H9 (cell line): Measurements from ENCODE around the gene YPEL4. TPM values are rescaled to one million over a fixed set of nuclear protein-coding genes. Genes with fewer than 3 reads are reported as not detected.
A peak's percentile ranks its signal among the peaks of the same experiment; 100 is the strongest.

Source experiments
- DNase-seq: peaks from one replicate; pipeline ENCODE4 v3.0.0-alpha.2; 2017
- H2AFZ ChIP-seq: one replicate; pipeline ENCODE4 v1.6.1; 2013; ENCODE audit warnings: mild to moderate bottlenecking, low read length, control low read depth, moderate library complexity
- H2AK5ac ChIP-seq: 2 replicates; pipeline ENCODE4 v1.6.1; 2013; ENCODE audit warnings: low read length, control low read depth, mixed read lengths; ENCODE audit not compliant: insufficient read length
- H2BK120ac ChIP-seq: one replicate; pipeline ENCODE4 v1.6.1; 2013; ENCODE audit warnings: low read depth, mild to moderate bottlenecking, low read length, control low read depth, inconsistent platforms; ENCODE audit not compliant: poor library complexity, severe bottlenecking
- H2BK12ac ChIP-seq: 2 replicates; pipeline ENCODE4 v1.6.1; 2013; ENCODE audit warnings: low read length, control low read depth, mixed read lengths, low read depth; ENCODE audit not compliant: insufficient read length
- H2BK15ac ChIP-seq: 2 replicates; pipeline ENCODE4 v1.6.1; 2013; ENCODE audit warnings: low read depth, low read length, control low read depth
- H2BK20ac ChIP-seq: one replicate; pipeline ENCODE4 v1.6.1; 2013; ENCODE audit warnings: low read depth, mild to moderate bottlenecking, low read length, control low read depth, inconsistent platforms; ENCODE audit not compliant: poor library complexity, severe bottlenecking
- H2BK5ac ChIP-seq: 2 replicates; pipeline ENCODE4 v1.6.1; 2013; ENCODE audit warnings: low read length, control low read depth, mixed read lengths; ENCODE audit not compliant: insufficient read length
- H3K14ac ChIP-seq: 2 replicates; pipeline ENCODE4 v1.6.1; 2013; ENCODE audit warnings: low read length, control low read depth; ENCODE audit not compliant: insufficient read depth
- H3K18ac ChIP-seq: 2 replicates; pipeline ENCODE4 v1.6.1; 2013; ENCODE audit warnings: low read depth, mild to moderate bottlenecking, mixed read lengths, low read length, control low read depth; ENCODE audit not compliant: insufficient read length
- H3K23ac ChIP-seq: 2 replicates; pipeline ENCODE4 v1.6.1; 2013; ENCODE audit warnings: low read length, control low read depth, mixed read lengths, low read depth; ENCODE audit not compliant: insufficient read length
- H3K23me2 ChIP-seq: 2 replicates; pipeline ENCODE4 v1.6.1; 2013; ENCODE audit warnings: low read depth, mild to moderate bottlenecking, mixed read lengths, low read length, control low read depth; ENCODE audit not compliant: insufficient read length, poor library complexity, severe bottlenecking
- H3K27ac ChIP-seq: 2 replicates; pipeline ENCODE4 v1.5.1; 2013; ENCODE audit warnings: low read length, control low read depth, mixed read lengths, low read depth; ENCODE audit not compliant: insufficient read length
- H3K27me3 ChIP-seq: 2 replicates; pipeline ENCODE4 v1.6.1; 2013; ENCODE audit warnings: low read length, control low read depth, inconsistent platforms; ENCODE audit not compliant: insufficient read depth
- H3K4ac ChIP-seq: 2 replicates; pipeline ENCODE4 v1.6.1; 2013; ENCODE audit warnings: low read depth, mild to moderate bottlenecking, control low read depth, inconsistent platforms, low read length, moderate library complexity
- H3K4me1 ChIP-seq: 2 replicates; pipeline ENCODE4 v1.6.1; 2013; ENCODE audit warnings: low read length, control low read depth, inconsistent platforms; ENCODE audit not compliant: insufficient read depth
- H3K4me2 ChIP-seq: 2 replicates; pipeline ENCODE4 v1.6.1; 2013; ENCODE audit warnings: low read length, control low read depth, mixed read lengths; ENCODE audit not compliant: insufficient read length, insufficient read depth
- H3K56ac ChIP-seq: 2 replicates; pipeline ENCODE4 v1.6.1; 2013; ENCODE audit warnings: low read depth, mild to moderate bottlenecking, mixed read lengths, low read length, control low read depth; ENCODE audit not compliant: insufficient read length
- H3K79me1 ChIP-seq: 2 replicates; pipeline ENCODE4 v1.6.1; 2013; ENCODE audit warnings: low read depth, mild to moderate bottlenecking, moderate library complexity, low read length, control low read depth, inconsistent platforms; ENCODE audit not compliant: insufficient read depth, poor library complexity, severe bottlenecking
- H3K79me2 ChIP-seq: 2 replicates; pipeline ENCODE4 v1.6.1; 2013; ENCODE audit warnings: low read length, control low read depth, inconsistent platforms; ENCODE audit not compliant: insufficient read depth
- H3K9ac ChIP-seq: 2 replicates; pipeline ENCODE4 v1.6.1; 2013; ENCODE audit warnings: low read length, control low read depth, mixed read lengths; ENCODE audit not compliant: insufficient read length; ENCODE audit errors: extremely low read depth
- H3K9me3 ChIP-seq: one replicate; pipeline ENCODE4 v1.6.1; 2013; ENCODE audit warnings: low read depth, low read length, inconsistent platforms; ENCODE audit not compliant: control insufficient read depth
- H3T11ph ChIP-seq: one replicate; pipeline ENCODE4 v1.6.1; 2013; ENCODE audit warnings: mild to moderate bottlenecking, low read length, control low read depth, inconsistent platforms
- H4K20me1 ChIP-seq: one replicate; pipeline ENCODE4 v1.6.1; 2013; ENCODE audit not compliant: control insufficient read depth, insufficient read length, insufficient read depth
- H4K5ac ChIP-seq: 2 replicates; pipeline ENCODE4 v1.6.1; 2013; ENCODE audit warnings: low read depth, mild to moderate bottlenecking, mixed read lengths, low read length, control low read depth; ENCODE audit not compliant: insufficient read length
- H4K8ac ChIP-seq: replicated peaks from 2 replicates; pipeline ENCODE4 v1.6.1; 2013; ENCODE audit warnings: low read length, control low read depth, mixed read lengths, low read depth; ENCODE audit not compliant: insufficient read length
- H4K91ac ChIP-seq: 2 replicates; pipeline ENCODE4 v1.6.1; 2013; ENCODE audit warnings: low read depth, mild to moderate bottlenecking, moderate library complexity, mixed read lengths, low read length, control low read depth; ENCODE audit not compliant: insufficient read length
- H3K27ac Mint-ChIP-seq, 3 experiments: 2 replicates in 2 of 3; 3 replicates in 1 of 3; pipeline ENCODE4 v1.8.0; 2020 to 2021; ENCODE audit warnings: mixed read lengths in 3 of 3, mild to moderate bottlenecking in 1 of 3, moderate library complexity in 1 of 3
- H3K27me3 Mint-ChIP-seq: 2 replicates; pipeline ENCODE4 v1.8.0; 2021; ENCODE audit warnings: low read depth, mild to moderate bottlenecking, moderate library complexity, mixed read lengths
- H3K36me3 Mint-ChIP-seq, 3 experiments: 2 replicates in 2 of 3; 3 replicates in 1 of 3; pipeline ENCODE4 v1.8.0; 2020 to 2021; ENCODE audit warnings: low read depth in 3 of 3, mixed read lengths in 3 of 3; ENCODE audit not compliant: insufficient read depth in 1 of 3
- H3K4me1 Mint-ChIP-seq, 2 experiments: 2 replicates each; pipeline ENCODE4 v1.8.0; 2020; ENCODE audit warnings: mixed read lengths in 2 of 2
- H3K4me3 Mint-ChIP-seq, 2 experiments: 2 replicates in 1 of 2; 3 replicates in 1 of 2; pipeline ENCODE4 v1.8.0; 2020 to 2021; ENCODE audit warnings: mild to moderate bottlenecking in 2 of 2, mixed read lengths in 2 of 2, moderate library complexity in 1 of 2
- H3K9me3 Mint-ChIP-seq, 2 experiments: 2 replicates in 1 of 2; 3 replicates in 1 of 2; pipeline ENCODE4 v1.8.0; 2020; ENCODE audit warnings: mild to moderate bottlenecking in 2 of 2, mixed read lengths in 2 of 2, moderate library complexity in 1 of 2
- CTCF ChIP-seq: fragments of 200-600 bp; sonication (generic); conservative IDR thresholded peaks from 3 replicates; pipeline ENCODE4 v1.8.0; 2021; ENCODE audit warnings: antibody characterized with exemption, mild to moderate bottlenecking
- WGBS: extraction: QIAGEN DNeasy Blood & Tissue Kit; methylation state at CpG from one replicate; pipeline ENCODE4 v1.1.7; 2013; ENCODE audit warnings: missing lambda C conversion rate, low lambda C conversion rate, mixed read lengths; ENCODE audit not compliant: insufficient read length; ENCODE audit errors: extremely low coverage; 5-methylcytosine and 5-hydroxymethylcytosine counted together
- total RNA-seq: library from RNA; stranded (reverse); gene quantifications from 2 replicates; pipeline ENCODE4 v1.2.1, GENCODE V29; 2021

YPEL4 gene
- total RNA-seq, 1 experiment from 2014 or later, result 0.13 TPM

- Histone ChIP-seq H3K4me1 (peaks cover 9% of the 10 kb centered on the region; the same call in 1 of the 2 replicates), H3K79me1 (no peaks in the 10 kb centered on the region), H2BK20ac (no peak overlapping the region), H3K79me2 (peaks cover 7% of the 10 kb centered on the region; the same call in 1 of the 2 replicates), H2BK120ac (peak overlapping the region; percentile 96), H4K20me1 (peaks cover 2% of the 10 kb centered on the region), H3K14ac (peak overlapping the region; percentile 99), H3K23me2 (peaks cover 11% of the 10 kb centered on the region), H2AFZ (no peak overlapping the region), H3K9me3 (no peaks in the 10 kb centered on the region), H3K27ac (peak overlapping the region; percentile 85), H2AK5ac (peak overlapping the region; percentile 98), H3T11ph (peak overlapping the region; percentile 62), H4K8ac (no peak overlapping the region), H4K5ac (peak overlapping the region; percentile 98), H2BK5ac (peak overlapping the region; percentile 99), H3K9ac (peak overlapping the region; percentile 99), H2BK15ac (no peak overlapping the region), H3K27me3 (no peaks in the 10 kb centered on the region), H3K4me2 (peak overlapping the region; percentile 59), H4K91ac (peak overlapping the region; percentile 99), H2BK12ac (no peak overlapping the region), H3K23ac (no peak overlapping the region), H3K18ac (peak overlapping the region; percentile 100), H3K56ac (peak overlapping the region; percentile 54), H3K4ac (peak overlapping the region; percentile 95; the same call in 1 of the 2 replicates)
- no CpG with 5 or more reads among the region's 19 CpGs for WGBS
- no peak for TF ChIP-seq CTCF
- Mint-ChIP-seq H3K4me1 (peaks cover 48 to 57% of the 10 kb centered on the region in 2 experiments), H3K27ac (peak overlapping the region; percentile 98 to 100 (median 100)), H3K4me3 (peak overlapping the region; percentile 94 to 100), H3K27me3 (peaks cover 9% of the 10 kb centered on the region), H3K36me3 (peaks cover 33 to 51% (median 45%) of the 10 kb centered on the region in 3 experiments), H3K9me3 (peaks cover 6 to 10% of the 10 kb centered on the region in 2 experiments; a peak in 4 of 5 replicates)
- DNase-seq, result no peak
These were observed 10.8 kb downstream of the YPEL4 start for GRCh38 chr11:57638811-57639320.
